GM12878 (cell line): ENCODE data around the gene NIP7. TPM values are rescaled to one million over a fixed set of nuclear protein-coding genes. Genes with fewer than 3 reads are reported as not detected.

ENCODE experiments used
- ATAC-seq: fragments of 200-7000 bp; cut with Tn5 transposase; 3 replicates; pipeline ENCODE4 v1.9.1; 2020; ENCODE audit warnings: mild to moderate bottlenecking, moderate library complexity
- BruUV-seq: library from RNA; stranded (reverse); fragments of 400-500 nt; replicated peaks from 2 replicates; lab custom pipeline; 2021; lab: Mats Ljungman, UMichigan
- CTCF ChIA-PET: fragments of 300-600 bp; sonication (Branson Sonifier 250); formaldehyde crosslinking; extraction: SDS; loops from one replicate; lab custom pipeline; 2021; ENCODE audit warnings: inconsistent platforms; lab: Yijun Ruan, JAX
- POLR2A ChIA-PET: fragments of 350-600 bp; formaldehyde crosslinking; extraction: SDS; loops from one replicate; lab custom pipeline; 2021; ENCODE audit warnings: inconsistent platforms; lab: Charles Lee
- RAD21 ChIA-PET: fragments of 300-600 bp; sonication (Branson Sonifier 250); formaldehyde crosslinking; loops from one replicate; lab custom pipeline; 2023; ENCODE audit warnings: antibody characterized with exemption; ENCODE audit not compliant: unreplicated experiment; lab: Charles Lee
- SMC1A ChIA-PET: fragments of 300-600 bp; sonication (Branson Sonifier 250); formaldehyde crosslinking; loops from one replicate; lab custom pipeline; 2023; ENCODE audit not compliant: unreplicated experiment, uncharacterized antibody; lab: Charles Lee
- DNase-seq: peaks from one replicate; pipeline ENCODE4 v3.0.0-alpha.2; 2011; ENCODE audit warnings: low read depth, low spot score
- FAIRE-seq: peaks from 3 replicates; lab custom pipeline; 2011; peaks lifted over from hg19 to GRCh38; lab: Jason Lieb, UNC
- H2AFZ ChIP-seq: 2 replicates; pipeline ENCODE4 v1.6.0; 2011; ENCODE audit warnings: low read depth, low read length, control low read depth; ENCODE audit not compliant: control insufficient read depth
- H3K27ac ChIP-seq: 2 replicates; pipeline ENCODE4 v1.5.1; 2011; ENCODE audit warnings: control low read depth; ENCODE audit not compliant: control insufficient read depth, insufficient read depth
- H3K27me3 ChIP-seq, 2 experiments: replicated peaks in 1 of 2; 2 replicates each; pipeline versions ENCODE4 v1.6.0 to v1.6.1; 2011; ENCODE audit warnings: low read length in 1 of 2; ENCODE audit not compliant: control insufficient read depth in 2 of 2, insufficient read depth in 2 of 2
- H3K36me3 ChIP-seq, 2 experiments: 2 replicates each; pipeline ENCODE4 v1.5.1; 2011; ENCODE audit warnings: low read length in 1 of 2; ENCODE audit not compliant: control insufficient read depth in 2 of 2, insufficient read depth in 2 of 2
- H3K4me1 ChIP-seq: 2 replicates; pipeline ENCODE4 v1.6.1; 2011; ENCODE audit warnings: mild to moderate bottlenecking, low read length, moderate library complexity, mixed read lengths; ENCODE audit not compliant: control insufficient read depth, insufficient read depth
- H3K4me2 ChIP-seq: 2 replicates; pipeline ENCODE4 v1.6.0; 2011; ENCODE audit warnings: control low read depth; ENCODE audit not compliant: control insufficient read depth, insufficient read depth
- H3K4me3 ChIP-seq: fragments of 200-600 bp; sonication (generic); 2 replicates; pipeline ENCODE4 v1.5.1; 2016
- H3K79me2 ChIP-seq: 2 replicates; pipeline ENCODE4 v1.6.0; 2011; ENCODE audit warnings: low read length; ENCODE audit not compliant: control insufficient read depth, insufficient read depth
- H3K9ac ChIP-seq: 2 replicates; pipeline ENCODE4 v1.8.0; 2011; ENCODE audit warnings: low read length, control low read depth, mixed read lengths; ENCODE audit not compliant: control insufficient read depth, insufficient read depth
- H3K9me3 ChIP-seq: replicated peaks from 3 replicates; pipeline ENCODE4 v1.5.1; 2011; ENCODE audit warnings: mild to moderate bottlenecking, low read length; ENCODE audit not compliant: control insufficient read depth, insufficient read depth
- H4K20me1 ChIP-seq: 2 replicates; pipeline ENCODE4 v1.6.0; 2011; ENCODE audit not compliant: control insufficient read depth, insufficient read depth
- BACH1 ChIP-seq: fragments of 450-650 bp; IDR thresholded peaks from 2 replicates; pipeline ENCODE4 v1.6.1; 2017; ENCODE audit warnings: mild to moderate bottlenecking, borderline replicate concordance
- CBX3 ChIP-seq: fragments of 200-600 bp; sonication (generic); IDR thresholded peaks from 2 replicates; pipeline ENCODE4 v1.6.1; 2016; ENCODE audit warnings: low read depth, borderline replicate concordance
- E2F4 ChIP-seq: IDR thresholded peaks from 2 replicates; pipeline ENCODE4 v1.6.1; 2012; ENCODE audit warnings: low read depth, low read length, improper control_type of control experiment
- HCFC1 ChIP-seq: fragments of 150-350 bp; IDR thresholded peaks from 2 replicates; pipeline ENCODE4 v1.6.1; 2014; ENCODE audit warnings: low read length
- HSF1 ChIP-seq: fragments of 150-350 bp; IDR thresholded peaks from 2 replicates; pipeline ENCODE4 v1.6.1; 2014; ENCODE audit warnings: mild to moderate bottlenecking, low read depth, low read length
- MTA3 ChIP-seq: IDR thresholded peaks from 2 replicates; pipeline ENCODE4 v1.6.1; 2012; ENCODE audit warnings: low read length, inconsistent platforms, borderline replicate concordance
- MXI1 ChIP-seq: fragments of 150-350 bp; IDR thresholded peaks from 2 replicates; pipeline ENCODE4 v1.6.1; 2011; ENCODE audit warnings: low read depth, mild to moderate bottlenecking, inconsistent platforms, low read length, improper control_type of control experiment
- POLR2AphosphoS5 ChIP-seq: IDR thresholded peaks from 2 replicates; pipeline ENCODE4 v1.6.1; 2011; ENCODE audit warnings: mild to moderate bottlenecking, low read length, inconsistent platforms
- SREBF2 ChIP-seq: IDR thresholded peaks from 2 replicates; pipeline ENCODE4 v1.6.1; 2012; ENCODE audit warnings: mild to moderate bottlenecking, low read length
- STAT3 ChIP-seq: IDR thresholded peaks from 2 replicates; pipeline ENCODE4 v1.6.1; 2011; ENCODE audit warnings: low read depth, low read length, improper control_type of control experiment
- WRNIP1 ChIP-seq: IDR thresholded peaks from 2 replicates; pipeline ENCODE4 v1.6.1; 2011; ENCODE audit warnings: low read depth, low read length, improper control_type of control experiment, borderline replicate concordance
- YBX1 ChIP-seq: fragments of 450-650 bp; IDR thresholded peaks from 2 replicates; pipeline ENCODE4 v1.6.1; 2016; ENCODE audit warnings: antibody characterized with exemption
- YY1 ChIP-seq: IDR thresholded peaks from 2 replicates; pipeline ENCODE4 v1.6.1; 2011; ENCODE audit warnings: low read depth, mild to moderate bottlenecking, low read length
- ZBTB33 ChIP-seq: fragments of 450-650 bp; IDR thresholded peaks from 2 replicates; pipeline ENCODE4 v1.6.1; 2017; ENCODE audit warnings: mild to moderate bottlenecking
- ZNF592 ChIP-seq: fragments of 450-650 bp; IDR thresholded peaks from 2 replicates; pipeline ENCODE4 v1.6.1; 2017; ENCODE audit warnings: mild to moderate bottlenecking, moderate library complexity
- WGBS: methylation state at CpG from one replicate; pipeline ENCODE4 v1.1.6; 2016; ENCODE audit warnings: low lambda C conversion rate; ENCODE audit not compliant: insufficient replicate concordance, insufficient coverage; ENCODE audit errors: missing lambda C conversion rate; 5-methylcytosine and 5-hydroxymethylcytosine counted together
- in situ Hi-C: fragments of 300-500 bp; cut with MboI; formaldehyde crosslinking; loops from 9 replicates; pipeline ENCODE4 v1.14.3; 2018; ENCODE audit warnings: mixed read lengths
- intact Hi-C: fragments of 100-400 bp; cut with micrococcal nuclease; formaldehyde crosslinking; loops from one replicate; pipeline ENCODE4 v1.14.2; 2022; ENCODE audit not compliant: unreplicated experiment
- polyA plus RNA-seq, 11 experiments: library from polyadenylated mRNA; depleted of rRNA in 4 of 11; unstranded in 6 of 11; stranded (reverse) in 5 of 11; fragments of >200 nt; fragmentation: Nextera tagmentation in 4 of 11; fragmentation: Illumina TruSeq in 1 of 11; extraction: Ambion mirVana in 4 of 11; extraction: Trizol in 1 of 11; gene quantifications; 1 replicate in 1 of 11; 2 replicates in 10 of 11; pipeline versions ENCODE4 v1.2.1 to v1.2.3, GENCODE V29; 2011 to 2016; ENCODE audit warnings: inconsistent platforms in 2 of 11, missing spikeins in 2 of 11, low read depth in 1 of 11
- total RNA-seq, 4 experiments: library from RNA; depleted of rRNA in 3 of 4; stranded (reverse); fragments of >200 nt in 3 of 4; fragmentation: Illumina TruSeq in 1 of 4; extraction: Trizol in 1 of 4; gene quantifications; 2 replicates each; pipeline versions ENCODE4 v1.2.1 to v1.2.3, GENCODE V29; 2013 to 2021

The NIP7 gene
- total and polyA plus RNA-seq, 10 of the 15 experiments (the other 5 are each of a cell fraction or from before 2014, with no cell fraction given), result 18.8 to 62.9 (median 56.7) TPM

- POLR2A ChIA-PET, result interaction anchor here (0.8 to 1.3 kb wide), 2 partner anchors 9 to 11 kb away, joined by 3 read pairs; no protein-coding TSS in a partner anchor
- TF ChIP-seq SREBF2 (no peak), MTA3 (no peak), STAT3 (no peak), WRNIP1 (no peak), POLR2AphosphoS5 (no peak), CBX3 (no peak), MXI1 (no peak), YBX1 (no peak), HCFC1 (no peak), ZNF592 (no peak), YY1 (no peak), E2F4 (no peak), HSF1 (no peak), ZBTB33 (no peak), BACH1 (no peak)
Observed at GRCh38 chr16:69373019-69373418, 33.4 kb downstream of the NIP7 start.

More at GRCh38 chr16:69373019-69373418, 33.4 kb downstream of the NIP7 start:
- Histone ChIP-seq H2AFZ (no peak overlapping the region), H3K79me2 (no peaks in the 10 kb centered on the region), H3K4me3 (no peak overlapping the region), H3K4me1 (no peaks in the 10 kb centered on the region), H3K27ac (no peak overlapping the region), H4K20me1 (no peaks in the 10 kb centered on the region), H3K9me3 (no peaks in the 10 kb centered on the region), H3K27me3 (no peaks in the 10 kb centered on the region), H3K4me2 (no peak overlapping the region), H3K9ac (no peak overlapping the region), H3K36me3 (peaks cover 6 to 24% of the 10 kb centered on the region in 2 experiments)
- in situ Hi-C loops, result no loop called here
- ChIA-PET SMC1A (interaction anchor here (0.8 kb wide), 1 partner anchor 33 kb away, joined by 3 read pairs; no protein-coding TSS in a partner anchor), CTCF (no interaction called here), RAD21 (no interaction called here)
- DNase-seq (no peak), ATAC-seq (no peak), FAIRE-seq (no peak)
- no TSS peak for BruUV-seq
- intact Hi-C loops, result no loop called here
- 91% methylated on average over 1 of the region's 1 CpG for WGBS
